Smooth muscle cell (in vitro differentiated cells): ENCODE measurements around the gene UNC5C. TPM values are rescaled to one million over a fixed set of nuclear protein-coding genes. Genes with fewer than 3 reads are reported as not detected.

Source experiments
- DNase-seq: peaks from one replicate; lab custom pipeline; 2025; ENCODE audit not compliant: unreplicated experiment; lab: John Stamatoyannopoulos, UW
- H2AFZ ChIP-seq: fragments of 200-600 bp; sonication (generic); 2 replicates; pipeline ENCODE4 v1.6.0; 2016; ENCODE audit warnings: antibody characterized with exemption, low read depth, mild to moderate bottlenecking
- H3F3A ChIP-seq: fragments of 200-600 bp; sonication (generic); 2 replicates; pipeline ENCODE4 v1.6.0; 2017; ENCODE audit warnings: antibody characterized with exemption, low read depth
- H3K27ac ChIP-seq: fragments of 200-600 bp; sonication (generic); 2 replicates; pipeline ENCODE4 v1.5.1; 2016; ENCODE audit warnings: low read depth, mild to moderate bottlenecking
- H3K27me3 ChIP-seq: fragments of 200-600 bp; sonication (generic); 2 replicates; pipeline ENCODE4 v1.6.1; 2016; ENCODE audit warnings: low read depth, mild to moderate bottlenecking
- H3K36me3 ChIP-seq: fragments of 200-600 bp; sonication (generic); 2 replicates; pipeline ENCODE4 v1.5.1; 2016; ENCODE audit warnings: low read depth
- H3K4me1 ChIP-seq: fragments of 200-600 bp; sonication (generic); 2 replicates; pipeline ENCODE4 v1.5.1; 2016; ENCODE audit warnings: low read depth
- H3K4me2 ChIP-seq: fragments of 200-600 bp; sonication (generic); 2 replicates; pipeline ENCODE4 v1.6.0; 2016; ENCODE audit warnings: mild to moderate bottlenecking
- H3K4me3 ChIP-seq: fragments of 200-600 bp; sonication (generic); 2 replicates; pipeline ENCODE4 v1.5.1; 2016; ENCODE audit warnings: mild to moderate bottlenecking
- H3K79me2 ChIP-seq: fragments of 200-600 bp; sonication (generic); 2 replicates; pipeline ENCODE4 v1.6.0; 2016; ENCODE audit warnings: low read depth, mild to moderate bottlenecking
- H3K9ac ChIP-seq: fragments of 200-600 bp; sonication (generic); 2 replicates; pipeline ENCODE4 v1.6.0; 2016; ENCODE audit warnings: low read depth
- H3K9me3 ChIP-seq: fragments of 200-600 bp; sonication (generic); replicated peaks from 2 replicates; pipeline ENCODE4 v1.5.1; 2016; ENCODE audit warnings: low read depth
- H4K20me1 ChIP-seq: fragments of 200-600 bp; sonication (generic); 2 replicates; pipeline ENCODE4 v1.6.0; 2016; ENCODE audit warnings: low read depth
- CTCF ChIP-seq: fragments of 200-600 bp; sonication (generic); IDR thresholded peaks from 2 replicates; pipeline ENCODE4 v1.5.1; 2017; ENCODE audit warnings: borderline replicate concordance, mild to moderate bottlenecking, antibody characterized with exemption; ENCODE audit not compliant: insufficient read depth, poor library complexity, severe bottlenecking
- WGBS: methylation state at CpG from one replicate; pipeline ENCODE4 v1.1.7; 2016; ENCODE audit warnings: low lambda C conversion rate; 5-methylcytosine and 5-hydroxymethylcytosine counted together
- polyA plus RNA-seq: library from polyadenylated mRNA; unstranded; fragments of >200 nt; fragmentation: Nextera tagmentation; extraction: Ambion mirVana; gene quantifications from 2 replicates; pipeline ENCODE4 v1.2.1, GENCODE V29; 2016
- total RNA-seq: library from RNA; depleted of rRNA; stranded (reverse); fragments of >200 nt; gene quantifications from 2 replicates; pipeline ENCODE4 v1.2.3, GENCODE V29; 2014

UNC5C gene
- total and polyA plus RNA-seq, 2 experiments from 2014 or later: 2.0 to 15.6 TPM

GRCh38 chr4:95188701-95189370 lies 359.9 kb downstream of the UNC5C start:
- H2AFZ ChIP-seq: no peak overlapping the region
- TF ChIP-seq CTCF: no peak
- no peaks in the 10 kb centered on the region for H3K9me3 ChIP-seq
- DNase-seq: no peak
- no peaks in the 10 kb centered on the region for H3F3A ChIP-seq
- no peaks in the 10 kb centered on the region for H4K20me1 ChIP-seq
- H3K4me2 ChIP-seq: no peak overlapping the region
- no peaks in the 10 kb centered on the region for H3K27me3 ChIP-seq
- WGBS: 84% methylated on average over 5 of the region's 5 CpGs
- no peaks in the 10 kb centered on the region for H3K36me3 ChIP-seq
- H3K4me3 ChIP-seq: no peak overlapping the region
- no peaks in the 10 kb centered on the region for H3K79me2 ChIP-seq
- no peak overlapping the region for H3K27ac ChIP-seq
- H3K4me1 ChIP-seq: no peaks in the 10 kb centered on the region
- no peak overlapping the region for H3K9ac ChIP-seq

DNA sequence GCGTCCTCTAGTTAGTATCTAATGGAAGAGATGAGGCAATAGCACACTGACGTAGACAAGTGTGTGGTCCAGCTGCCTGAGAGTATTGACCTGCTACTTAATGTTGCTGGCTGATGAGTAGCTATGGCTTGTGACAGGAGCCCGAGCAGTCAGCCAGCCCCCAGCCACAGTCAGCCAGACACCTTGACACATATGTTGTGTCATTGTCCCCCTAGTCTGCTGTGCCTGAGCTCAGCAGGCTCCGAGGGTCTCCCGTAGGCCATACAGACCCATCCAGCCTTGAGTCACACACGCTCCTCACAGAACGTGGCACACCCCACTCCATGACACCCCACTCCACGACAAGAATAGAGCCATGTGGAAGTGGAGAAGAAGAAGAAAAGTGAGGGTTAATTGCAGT lies 362.1 kb downstream of the UNC5C start:
- no peak overlapping the region for H3K4me2 ChIP-seq
- no peak overlapping the region for H3K4me3 ChIP-seq
- H4K20me1 ChIP-seq: no peaks in the 10 kb centered on the region
- TF ChIP-seq CTCF: no peak
- H3K27me3 ChIP-seq: no peaks in the 10 kb centered on the region
- WGBS: 89% methylated on average over 8 of the region's 8 CpGs
- H3K79me2 ChIP-seq: no peaks in the 10 kb centered on the region
- no peaks in the 10 kb centered on the region for H3K36me3 ChIP-seq
- no peaks in the 10 kb centered on the region for H3K9me3 ChIP-seq
- H3K4me1 ChIP-seq: peaks cover 6% of the 10 kb centered on the region
- no peak overlapping the region for H3K27ac ChIP-seq
- no peak for DNase-seq
- no peaks in the 10 kb centered on the region for H3F3A ChIP-seq
- no peak overlapping the region for H3K9ac ChIP-seq
- H2AFZ ChIP-seq: no peak overlapping the region

DNA sequence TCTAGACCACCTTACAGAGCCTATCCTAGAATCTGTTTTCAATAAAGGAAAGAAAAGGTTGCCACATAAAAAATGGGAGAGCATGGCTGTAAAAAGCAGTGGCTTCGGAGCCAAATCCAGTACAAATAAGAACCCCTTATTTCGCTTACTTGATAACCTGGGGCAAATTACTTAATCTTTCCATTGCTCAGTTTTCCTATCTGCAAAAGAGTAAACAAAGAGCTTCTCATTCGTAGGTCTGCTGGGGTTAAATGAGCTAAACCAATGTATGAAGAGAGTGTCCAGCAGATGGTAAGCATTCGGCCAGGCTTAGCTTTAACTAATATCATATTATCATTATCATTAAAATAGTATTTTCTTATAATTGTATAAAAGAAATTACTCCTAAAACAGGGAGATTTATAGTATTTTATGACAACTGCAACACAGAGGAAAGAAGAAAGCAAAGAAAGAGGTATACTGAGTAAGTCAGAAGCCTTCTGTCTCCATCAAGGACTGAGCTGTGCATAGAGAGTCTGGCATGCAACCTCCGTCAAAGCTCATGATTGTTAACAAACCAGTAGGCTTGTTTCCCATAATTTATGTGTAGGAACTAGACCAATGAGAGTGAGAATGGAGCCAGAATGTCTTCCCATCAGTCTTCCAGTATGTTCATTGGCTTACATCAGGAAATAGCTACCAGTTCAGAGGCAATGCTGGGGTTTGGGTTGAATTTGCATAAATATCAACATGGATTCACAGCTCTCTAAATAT lies 364.9 kb downstream of the UNC5C start:
- Histone ChIP-seq H3K4me3 (no peak overlapping the region), H4K20me1 (no peaks in the 10 kb centered on the region), H3F3A (no peaks in the 10 kb centered on the region), H3K36me3 (no peaks in the 10 kb centered on the region), H3K27me3 (no peaks in the 10 kb centered on the region), H3K9ac (no peak overlapping the region), H3K4me1 (peaks cover 20% of the 10 kb centered on the region), H3K9me3 (no peaks in the 10 kb centered on the region), H3K4me2 (no peak overlapping the region), H3K79me2 (no peaks in the 10 kb centered on the region), H3K27ac (no peak overlapping the region), H2AFZ (no peak overlapping the region)
- TF ChIP-seq CTCF: no peak
- DNase-seq: no peak
- WGBS: 82% methylated on average over 5 of the region's 5 CpGs
